ENCODE data around the gene PDILT. TPM values are rescaled to one million over a fixed set of nuclear protein-coding genes. Genes with fewer than 3 reads are reported as not detected.
"Not testable (repeated sequence)": the region's sequence is repeated elsewhere in the genome, so short reads cannot be mapped to it uniquely, and the experiment has no call there.

The PDILT gene, protein sequence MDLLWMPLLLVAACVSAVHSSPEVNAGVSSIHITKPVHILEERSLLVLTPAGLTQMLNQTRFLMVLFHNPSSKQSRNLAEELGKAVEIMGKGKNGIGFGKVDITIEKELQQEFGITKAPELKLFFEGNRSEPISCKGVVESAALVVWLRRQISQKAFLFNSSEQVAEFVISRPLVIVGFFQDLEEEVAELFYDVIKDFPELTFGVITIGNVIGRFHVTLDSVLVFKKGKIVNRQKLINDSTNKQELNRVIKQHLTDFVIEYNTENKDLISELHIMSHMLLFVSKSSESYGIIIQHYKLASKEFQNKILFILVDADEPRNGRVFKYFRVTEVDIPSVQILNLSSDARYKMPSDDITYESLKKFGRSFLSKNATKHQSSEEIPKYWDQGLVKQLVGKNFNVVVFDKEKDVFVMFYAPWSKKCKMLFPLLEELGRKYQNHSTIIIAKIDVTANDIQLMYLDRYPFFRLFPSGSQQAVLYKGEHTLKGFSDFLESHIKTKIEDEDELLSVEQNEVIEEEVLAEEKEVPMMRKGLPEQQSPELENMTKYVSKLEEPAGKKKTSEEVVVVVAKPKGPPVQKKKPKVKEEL
- polyA plus RNA-seq (ENCODE audit: insufficient read length) = not detected

DNA sequence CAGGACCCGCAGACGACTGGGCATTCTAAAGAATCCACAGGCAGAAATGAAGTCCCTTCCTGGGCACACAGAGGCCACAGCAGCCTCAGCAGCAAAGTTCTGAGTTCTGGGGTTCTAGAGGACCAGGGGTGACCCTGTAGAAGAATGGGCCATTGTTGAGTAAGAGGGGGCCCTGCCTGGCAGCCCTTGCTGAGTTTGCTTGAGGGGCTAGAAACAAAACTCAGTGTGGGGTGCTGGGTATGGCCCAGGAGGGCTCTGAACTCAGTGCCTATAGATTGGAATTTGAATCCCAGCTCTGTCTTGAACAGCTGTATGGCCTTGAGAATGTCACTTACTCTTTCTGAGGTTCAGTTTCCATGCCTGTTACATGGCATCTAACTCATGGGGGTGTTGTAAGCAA, at the start of gene PDILT:
Gene PDILT (minus strand): TSS at position 101 of the 400 bp plus-strand sequence. CDS start 5,437 bp downstream, outside the sequence.
- no peak for DNase-seq (ENCODE audit: low read depth)

DNA sequence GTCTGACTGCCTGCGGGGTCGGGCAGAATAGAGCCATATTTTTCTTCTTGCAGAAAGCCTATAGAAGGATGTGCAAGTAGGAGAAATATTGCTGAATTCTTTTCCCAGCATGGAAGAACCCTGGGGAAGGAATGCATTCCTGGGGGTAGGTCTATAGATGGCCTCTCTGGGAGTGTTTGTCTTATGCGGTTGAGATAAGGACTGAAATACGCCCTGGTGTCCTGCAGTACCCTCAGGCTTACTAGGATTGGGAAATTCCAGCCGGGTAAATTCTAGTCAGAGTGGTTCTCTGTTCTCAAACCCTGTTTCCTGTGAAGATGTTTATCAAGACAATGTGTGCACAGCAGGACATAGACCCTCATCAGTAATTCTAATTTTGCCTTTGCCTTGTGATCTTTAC, 49.1 kb upstream of the PDILT start:
- DNase-seq (ENCODE audit: low read depth) = not testable (repeated sequence)

DNA sequence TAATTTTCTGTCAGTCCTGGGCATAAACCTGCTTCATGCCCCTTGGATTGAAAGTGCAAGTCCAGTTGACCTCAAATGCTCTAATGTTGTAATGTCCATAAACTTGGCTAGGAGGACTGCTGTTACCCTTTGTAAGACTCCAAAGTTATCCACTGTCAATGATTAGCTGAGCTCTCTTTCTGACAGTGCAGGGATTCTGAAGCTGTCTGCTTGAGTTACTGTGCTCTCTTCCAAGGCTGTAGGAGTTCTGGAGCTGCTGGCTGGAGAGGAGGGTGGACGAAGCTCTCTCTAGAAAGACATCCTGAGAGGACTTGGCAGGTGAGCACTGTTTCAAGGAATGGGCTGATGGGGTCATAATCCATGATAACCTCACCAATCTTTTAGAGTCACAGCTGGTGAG, 46.8 kb upstream of the PDILT start, which contains the start of gene ACSM2A:
Gene ACSM2A (plus strand): TSS at position 158 of the 400 bp plus-strand sequence. CDS start 8,594 bp downstream, outside the sequence.
- not testable (repeated sequence) for DNase-seq (ENCODE audit: low read depth)

DNA sequence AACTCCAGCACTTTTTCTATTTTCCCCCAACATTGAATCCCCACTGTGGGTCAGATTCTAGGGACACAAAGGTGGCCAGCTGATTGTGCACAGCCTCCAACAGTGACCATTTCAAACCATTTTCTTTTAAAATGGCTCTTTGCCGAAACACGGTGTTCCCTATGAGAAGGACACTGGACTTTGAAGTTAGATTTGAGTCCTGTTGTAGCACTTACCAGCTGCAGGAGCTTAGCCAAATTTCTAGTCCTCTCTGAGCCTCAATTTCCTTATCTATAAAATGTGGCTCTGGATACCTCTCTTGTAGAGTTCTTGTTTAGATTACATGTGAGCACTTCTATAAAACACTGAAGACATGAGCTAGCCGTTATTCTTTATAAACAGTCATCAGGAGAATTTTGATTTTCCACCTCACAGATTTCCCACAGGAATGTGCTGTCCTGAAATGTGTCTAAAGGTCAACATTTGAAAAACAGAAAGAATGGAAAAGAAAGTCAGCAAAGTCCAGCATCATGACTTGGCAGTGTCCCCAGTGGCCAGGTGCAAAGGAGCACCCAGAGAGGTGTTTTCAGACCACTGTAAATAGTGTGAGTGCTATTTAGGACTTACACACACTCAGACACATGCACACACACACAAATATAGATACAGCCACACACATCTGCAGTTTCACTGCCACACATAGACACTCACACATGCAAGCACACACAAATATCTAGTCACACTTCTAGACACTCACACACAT, 42.3 kb upstream of the PDILT start:
- DNase-seq (ENCODE audit: low read depth) = not testable (repeated sequence)

DNA sequence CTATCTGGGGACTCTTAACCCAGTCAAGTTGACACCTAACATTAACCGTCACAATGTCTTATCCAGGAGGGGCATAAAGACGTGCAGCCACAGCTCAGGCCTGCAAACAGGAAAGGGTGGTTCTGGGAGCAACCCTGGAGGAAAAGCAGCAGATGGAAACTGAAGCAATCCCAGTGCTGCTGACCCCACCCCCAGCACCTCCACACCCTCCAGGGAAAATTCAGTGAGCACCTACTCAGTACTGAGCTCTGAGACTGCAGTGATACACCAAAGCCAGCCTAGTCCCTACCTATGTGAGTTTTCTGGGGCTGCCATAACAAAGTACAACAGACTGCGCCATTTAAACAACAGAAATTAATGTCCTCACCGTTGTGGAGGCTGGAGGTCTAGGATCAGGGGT, 37.3 kb upstream of the PDILT start:
- DNase-seq (ENCODE audit: low read depth) = not testable (repeated sequence)

DNA sequence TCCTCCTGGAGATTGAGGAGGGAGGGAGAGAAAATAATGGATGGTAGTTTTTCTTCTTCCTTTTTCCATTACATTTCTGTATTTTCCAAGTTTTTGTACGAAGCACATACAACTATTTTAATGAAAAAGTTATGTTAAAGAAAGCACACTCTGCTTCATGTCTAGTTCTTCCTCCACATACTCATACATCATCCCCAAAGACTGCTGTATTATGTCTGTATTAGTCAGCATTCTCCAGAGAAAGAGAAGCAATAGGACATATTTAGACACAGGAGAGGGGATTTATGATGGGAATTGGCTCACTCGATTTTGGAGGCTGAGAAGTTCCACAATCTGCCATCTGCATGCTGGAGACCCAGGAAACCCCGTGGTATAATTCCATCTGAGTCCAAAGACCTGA, 36.7 kb upstream of the PDILT start:
- no peak for DNase-seq (ENCODE audit: low read depth)

DNA sequence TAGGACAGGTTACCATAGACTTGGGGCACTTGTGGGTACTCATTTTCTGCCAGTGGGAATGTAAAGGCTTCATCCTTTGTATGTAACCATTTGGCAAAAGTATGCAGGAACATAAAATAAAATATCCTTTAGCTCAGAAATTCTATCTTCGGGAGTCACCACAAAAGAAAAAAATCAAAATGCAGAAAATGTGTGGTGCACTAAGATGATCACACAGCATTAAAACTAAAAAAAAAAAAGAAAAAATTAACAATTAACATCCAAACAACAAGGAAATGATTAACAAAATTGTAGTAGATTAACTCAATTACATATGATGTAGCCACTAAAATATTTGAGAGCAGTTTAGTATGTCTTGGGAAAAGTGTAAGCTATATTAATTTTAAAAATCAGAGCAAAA, 36.2 kb upstream of the PDILT start:
- not testable (repeated sequence) for DNase-seq (ENCODE audit: low read depth)

DNA sequence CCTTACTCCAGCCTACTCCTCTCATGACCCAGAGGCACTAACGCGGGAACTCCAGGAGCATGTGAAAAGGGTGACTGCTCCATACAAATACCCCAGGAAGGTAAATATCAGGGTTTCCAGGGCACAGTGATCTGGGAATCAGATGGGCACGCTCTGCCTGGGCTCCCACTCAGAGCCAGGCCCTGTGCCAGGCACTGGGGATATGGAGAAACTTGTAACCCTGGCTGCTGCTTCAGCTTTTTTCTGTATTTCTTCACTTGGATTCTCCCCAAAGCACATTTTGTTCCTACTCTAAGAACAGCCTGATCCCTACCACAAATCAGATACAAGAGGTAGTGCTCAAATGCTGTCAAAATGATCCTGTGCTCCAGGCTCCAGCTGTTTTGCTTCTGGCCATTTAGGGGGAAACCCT, 35.3 kb upstream of the PDILT start:
- not testable (repeated sequence) for DNase-seq (ENCODE audit: low read depth)

DNA sequence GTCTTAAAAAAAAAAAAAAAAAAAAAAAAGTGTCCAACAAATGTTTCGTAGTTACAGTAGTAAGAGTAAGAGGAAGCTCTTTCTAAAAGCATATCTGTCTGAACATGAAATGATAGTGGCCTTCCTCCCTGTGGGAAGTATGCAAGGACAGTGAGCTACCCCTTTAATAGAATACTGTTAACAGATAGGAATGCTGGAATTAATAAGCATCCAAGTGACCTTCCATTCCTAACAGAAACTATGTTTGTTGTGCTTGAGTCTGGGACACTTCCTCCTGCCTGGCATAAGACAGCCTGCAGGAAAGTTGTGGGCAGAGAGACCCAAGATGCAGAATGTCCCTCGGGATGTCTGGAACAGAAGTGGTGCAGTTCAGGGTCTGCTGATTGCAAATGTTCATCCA, 34.4 kb upstream of the PDILT start:
- not testable (repeated sequence) for DNase-seq (ENCODE audit: low read depth)

DNA sequence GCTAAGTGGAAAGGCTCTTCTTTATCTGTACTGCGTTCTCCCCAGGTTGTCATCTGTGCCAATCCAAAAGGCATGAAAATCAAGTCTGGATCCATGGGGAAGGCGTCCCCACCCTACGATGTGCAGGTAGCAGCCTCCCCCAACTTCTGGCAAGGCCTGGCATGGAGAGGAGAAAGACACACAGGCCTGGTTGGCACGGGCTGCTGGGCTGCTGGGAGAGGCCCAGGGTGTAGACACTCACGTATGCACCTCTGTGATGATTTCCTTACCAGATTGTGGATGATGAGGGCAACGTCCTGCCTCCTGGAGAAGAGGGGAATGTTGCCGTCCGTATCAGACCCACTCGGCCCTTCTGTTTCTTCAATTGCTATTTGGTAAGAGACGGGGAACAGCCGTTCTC, 26.4 kb upstream of the PDILT start:
- no peak for DNase-seq (ENCODE audit: low read depth)

DNA sequence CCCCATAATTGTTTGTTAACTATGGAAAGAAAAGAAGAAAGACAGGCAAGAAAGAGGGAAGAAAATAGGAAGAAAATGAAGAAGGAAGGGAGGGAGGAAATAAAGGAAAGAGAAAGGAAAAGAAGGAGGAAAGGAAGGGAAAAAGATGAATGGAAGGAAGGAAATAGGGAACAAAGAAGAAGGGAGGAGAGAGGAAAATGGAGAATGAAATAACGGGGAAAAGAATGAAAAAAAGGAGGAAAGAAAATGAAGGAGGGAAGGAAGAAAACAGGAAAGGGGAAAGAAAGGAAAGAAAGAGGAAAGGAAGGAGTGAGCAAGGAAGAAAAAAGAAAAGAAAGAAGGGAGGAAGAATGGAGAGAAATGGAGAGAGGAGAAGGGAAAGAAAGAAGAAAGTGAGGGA, 25.9 kb upstream of the PDILT start:
- DNase-seq (ENCODE audit: low read depth) = not testable (repeated sequence)

DNA sequence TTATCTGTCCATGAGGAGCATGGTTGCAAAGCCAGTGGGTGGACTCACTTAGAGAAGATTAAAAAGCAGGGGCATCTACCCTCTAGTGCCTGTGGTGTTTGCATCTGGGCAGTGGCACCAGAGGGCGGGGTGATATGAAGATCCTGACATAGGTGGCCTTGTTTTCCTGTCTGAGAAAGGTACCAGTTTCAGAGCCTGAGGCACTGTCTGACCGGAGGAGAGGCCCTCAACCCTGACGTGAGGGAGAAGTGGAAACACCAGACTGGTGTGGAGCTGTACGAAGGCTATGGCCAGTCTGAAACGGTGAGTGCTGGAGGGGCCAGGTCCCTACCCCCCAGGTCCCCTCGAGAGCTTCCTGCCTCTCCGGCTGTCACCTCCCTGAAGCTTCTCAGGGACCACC, 25.0 kb upstream of the PDILT start:
- DNase-seq (ENCODE audit: low read depth) = not testable (repeated sequence)

DNA sequence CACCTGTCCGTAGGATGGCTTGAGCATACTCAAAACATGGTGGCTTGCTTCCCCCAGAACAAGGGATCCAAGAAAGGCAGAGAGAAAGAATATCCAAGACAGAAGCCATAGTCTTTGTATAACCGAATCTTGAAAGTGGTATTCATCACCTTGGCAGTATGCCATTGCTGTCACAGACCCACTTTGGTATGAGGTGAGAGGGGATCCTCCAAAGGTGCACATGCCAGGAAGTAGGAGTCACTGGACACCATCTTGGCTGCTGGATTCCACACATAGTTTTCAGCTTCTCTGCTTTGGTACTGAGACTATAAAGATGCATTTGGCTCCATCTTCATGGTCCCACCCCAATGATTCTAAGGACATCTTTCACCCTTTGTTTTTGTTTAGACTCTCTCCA, 22.9 kb upstream of the PDILT start:
- DNase-seq (ENCODE audit: low read depth) = not testable (repeated sequence)

DNA sequence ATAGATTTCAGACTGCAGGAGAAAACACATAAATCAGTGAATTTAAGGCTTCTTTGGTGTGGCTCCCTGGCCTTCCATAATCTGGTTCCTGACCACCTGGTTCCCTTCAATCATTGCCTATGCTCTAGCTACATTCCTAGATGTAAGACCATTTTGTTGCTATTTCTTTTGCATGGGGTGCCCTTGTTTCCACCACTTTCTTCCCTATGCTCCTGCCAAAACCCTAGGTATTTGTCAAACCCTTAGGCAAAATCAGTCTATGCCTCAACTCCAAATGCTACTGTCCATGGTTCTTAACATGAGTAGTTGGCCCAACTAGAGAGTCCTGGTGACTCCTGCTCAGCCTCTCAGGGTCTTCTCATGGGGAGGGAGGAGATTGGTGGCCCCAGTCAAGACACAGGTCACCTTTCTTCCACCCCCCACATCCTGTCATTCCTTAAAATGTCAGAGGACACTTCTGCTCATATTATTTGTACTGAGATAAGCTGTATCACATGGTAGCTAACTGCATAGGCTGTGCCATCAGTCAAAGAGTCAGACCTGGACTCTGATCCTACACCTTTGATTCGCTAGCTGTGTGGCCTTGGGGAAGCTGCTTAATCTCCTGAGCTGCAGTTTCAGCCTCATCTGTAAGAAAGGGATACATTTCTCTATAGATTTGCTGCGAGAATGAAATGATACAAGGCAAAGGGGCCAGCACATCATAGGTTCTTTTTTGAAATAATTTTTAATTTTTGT, 19.8 kb upstream of the PDILT start:
- no peak for DNase-seq (ENCODE audit: low read depth)

DNA sequence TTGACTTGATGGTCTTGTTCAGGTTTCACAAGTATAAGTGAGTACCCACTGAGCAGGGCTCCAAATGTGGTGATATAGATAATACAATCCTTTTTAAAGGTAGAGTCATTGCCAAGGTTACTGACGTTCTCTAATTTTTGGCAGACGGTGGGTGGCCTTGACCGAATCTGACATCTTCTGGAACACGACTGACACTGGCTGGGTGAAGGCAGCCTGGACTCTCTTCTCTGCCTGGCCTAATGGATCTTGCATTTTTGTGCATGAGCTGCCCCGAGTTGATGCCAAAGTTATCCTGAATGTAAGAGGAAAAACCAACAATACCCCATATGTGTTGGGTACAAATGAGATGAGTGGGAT, 19.2 kb upstream of the PDILT start:
- DNase-seq (ENCODE audit: low read depth) = not testable (repeated sequence)

DNA sequence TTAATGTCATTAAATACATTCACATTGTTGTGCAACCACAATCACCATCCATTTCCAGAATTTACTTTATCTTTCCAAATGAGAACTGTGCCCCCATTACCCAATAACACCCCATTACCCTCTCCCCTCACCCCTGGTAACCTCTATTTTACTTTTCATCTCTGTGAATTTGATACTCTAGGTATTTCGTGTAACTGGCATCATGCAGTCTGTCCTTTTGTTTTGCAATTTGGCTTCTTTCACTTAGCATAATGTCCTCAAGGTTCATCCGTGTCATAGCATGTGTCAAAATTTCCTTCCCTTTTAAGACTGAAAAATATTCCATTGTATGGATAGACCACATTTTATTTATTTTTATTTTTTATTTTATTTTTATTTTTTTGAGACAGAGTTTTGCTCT, 17.2 kb upstream of the PDILT start:
- DNase-seq (ENCODE audit: low read depth) = not testable (repeated sequence)

DNA sequence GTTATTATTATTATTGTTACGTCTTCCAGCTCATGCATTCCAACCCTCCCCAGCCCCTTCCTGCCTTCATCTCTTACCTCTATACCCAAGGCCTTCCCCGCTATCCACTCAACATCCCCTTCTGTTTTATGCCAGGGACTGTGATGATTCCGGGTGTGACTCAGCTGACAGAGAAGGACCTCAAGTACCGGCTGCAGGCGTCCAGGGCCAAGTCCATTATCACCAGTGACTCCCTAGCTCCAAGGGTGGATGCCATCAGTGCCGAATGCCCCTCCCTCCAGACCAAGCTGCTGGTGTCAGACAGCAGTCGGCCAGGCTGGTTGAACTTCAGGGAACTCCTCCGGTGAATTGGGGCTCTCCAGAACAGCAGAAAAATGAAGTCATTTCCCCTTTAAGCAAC, 14.6 kb upstream of the PDILT start:
- not testable (repeated sequence) for DNase-seq (ENCODE audit: low read depth)

DNA sequence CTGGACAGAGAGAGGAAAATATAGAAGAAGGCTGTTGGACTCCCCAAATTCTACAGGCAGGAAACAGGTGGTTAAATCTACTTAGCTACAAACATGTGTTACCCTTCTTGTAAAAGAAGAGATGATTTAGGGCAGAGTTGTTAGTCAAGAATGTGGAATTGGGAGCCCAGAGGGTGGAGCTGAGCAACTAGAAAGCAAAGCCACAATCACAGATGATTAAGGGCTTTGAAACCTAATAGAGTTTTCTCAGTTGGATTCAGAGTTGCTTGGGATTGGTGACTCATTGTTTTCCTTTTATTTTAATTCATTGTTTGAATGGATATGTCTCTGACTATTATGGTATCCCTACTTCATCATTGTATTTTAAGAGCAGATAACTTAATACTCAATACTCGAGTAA, 11.0 kb upstream of the PDILT start:
- no peak for DNase-seq (ENCODE audit: low read depth)

DNA sequence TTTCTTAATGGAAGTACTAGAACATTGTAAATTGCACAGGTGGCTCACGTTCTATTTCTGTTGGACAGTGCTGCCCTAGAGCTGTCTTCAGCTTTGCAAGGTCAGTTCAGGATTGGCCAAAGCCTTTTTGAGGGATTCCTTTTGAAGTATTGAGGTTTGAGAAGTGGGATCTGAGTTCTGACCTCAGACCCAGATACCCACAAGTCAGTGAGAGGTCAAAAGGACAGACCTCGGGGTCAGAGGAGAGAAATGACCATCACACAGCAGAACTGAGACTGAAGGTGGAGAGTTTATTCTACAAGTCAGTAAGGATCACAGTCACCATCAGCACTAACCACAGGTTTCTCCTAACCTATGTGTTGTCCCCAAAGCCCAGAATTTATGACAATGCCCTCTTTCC, 6.5 kb upstream of the PDILT start:
- DNase-seq (ENCODE audit: low read depth) = no peak

DNA sequence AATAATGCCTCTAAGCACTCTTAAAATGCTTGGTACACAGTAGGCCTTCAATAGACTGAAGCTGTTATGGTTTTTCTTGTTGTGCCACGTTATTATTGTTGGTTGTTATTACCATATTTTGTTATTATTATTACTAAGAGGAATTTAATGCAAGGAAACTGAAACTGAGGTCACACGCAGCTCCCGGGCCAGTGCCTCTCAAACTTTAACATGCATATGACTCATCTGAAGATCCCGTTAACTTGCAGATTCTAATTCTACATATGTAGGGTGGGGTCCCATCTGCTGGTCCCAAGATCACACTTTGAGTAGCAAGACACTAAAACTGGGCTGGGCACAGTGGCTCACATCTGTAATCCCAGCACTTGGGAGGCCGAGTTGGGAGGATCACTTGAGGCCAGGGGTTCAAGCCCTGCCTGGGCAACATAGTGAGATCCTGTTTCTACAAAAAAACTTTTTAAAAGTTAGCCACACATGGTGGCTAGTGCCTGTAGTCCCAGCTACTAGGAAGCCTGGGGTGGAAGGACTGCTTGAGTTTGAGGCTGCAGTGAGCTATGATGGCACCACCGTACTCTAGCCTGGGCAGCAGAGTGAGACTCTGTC, 5.7 kb upstream of the PDILT start:
- no peak for DNase-seq (ENCODE audit: low read depth)

DNA sequence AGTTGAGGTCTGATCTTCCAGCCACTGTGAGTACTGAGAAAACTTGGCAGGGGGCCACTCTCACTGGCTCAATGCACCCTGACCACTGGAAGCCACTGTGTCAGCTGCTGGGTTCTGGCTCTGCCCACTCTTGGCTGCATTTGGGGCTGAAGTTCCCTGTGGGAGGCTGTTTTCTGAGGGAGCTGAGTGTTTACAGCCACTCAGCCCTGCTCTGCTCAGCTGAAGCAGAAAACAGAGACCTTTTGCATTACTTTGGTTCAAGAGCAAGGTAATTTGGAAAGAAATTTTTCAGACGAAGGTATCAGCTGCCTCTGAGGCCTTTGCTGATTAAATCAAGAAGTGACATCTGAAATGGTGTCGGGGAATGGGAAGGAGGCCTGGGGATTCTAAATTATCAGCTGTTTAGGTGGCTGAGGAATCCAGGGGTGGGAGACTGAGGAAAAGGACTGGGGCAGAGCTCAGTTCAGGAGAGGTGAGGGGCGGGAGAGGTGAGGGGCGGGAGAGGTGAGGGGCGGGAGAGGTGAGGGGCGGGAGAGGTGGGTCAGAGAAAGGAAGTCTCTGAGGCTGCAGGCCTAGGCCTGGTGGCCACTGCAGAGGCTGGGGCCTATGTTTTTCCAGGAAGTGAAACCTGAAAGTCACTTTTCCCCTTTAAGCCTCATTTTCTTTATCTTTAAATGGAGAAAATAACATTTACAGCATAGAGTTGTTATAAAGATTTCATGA, 5.0 kb upstream of the PDILT start, which contains the start of gene ACSM5:
Gene ACSM5 (plus strand): TSS at position 137 of the 723 bp plus-strand sequence. CDS start 1,951 bp downstream, outside the sequence.
- DNase-seq (ENCODE audit: low read depth) = no peak
